ENCODE measurements around the gene VAMP8. TPM values are rescaled to one million over a fixed set of nuclear protein-coding genes. Genes with fewer than 3 reads are reported as not detected.
"Not testable (repeated sequence)": the region's sequence is repeated elsewhere in the genome, so short reads cannot be mapped to it uniquely, and the experiment has no call there.

VAMP8 gene
- total RNA-seq, 2 donors from 2014 or later = 80.4 to 146 TPM

DNA sequence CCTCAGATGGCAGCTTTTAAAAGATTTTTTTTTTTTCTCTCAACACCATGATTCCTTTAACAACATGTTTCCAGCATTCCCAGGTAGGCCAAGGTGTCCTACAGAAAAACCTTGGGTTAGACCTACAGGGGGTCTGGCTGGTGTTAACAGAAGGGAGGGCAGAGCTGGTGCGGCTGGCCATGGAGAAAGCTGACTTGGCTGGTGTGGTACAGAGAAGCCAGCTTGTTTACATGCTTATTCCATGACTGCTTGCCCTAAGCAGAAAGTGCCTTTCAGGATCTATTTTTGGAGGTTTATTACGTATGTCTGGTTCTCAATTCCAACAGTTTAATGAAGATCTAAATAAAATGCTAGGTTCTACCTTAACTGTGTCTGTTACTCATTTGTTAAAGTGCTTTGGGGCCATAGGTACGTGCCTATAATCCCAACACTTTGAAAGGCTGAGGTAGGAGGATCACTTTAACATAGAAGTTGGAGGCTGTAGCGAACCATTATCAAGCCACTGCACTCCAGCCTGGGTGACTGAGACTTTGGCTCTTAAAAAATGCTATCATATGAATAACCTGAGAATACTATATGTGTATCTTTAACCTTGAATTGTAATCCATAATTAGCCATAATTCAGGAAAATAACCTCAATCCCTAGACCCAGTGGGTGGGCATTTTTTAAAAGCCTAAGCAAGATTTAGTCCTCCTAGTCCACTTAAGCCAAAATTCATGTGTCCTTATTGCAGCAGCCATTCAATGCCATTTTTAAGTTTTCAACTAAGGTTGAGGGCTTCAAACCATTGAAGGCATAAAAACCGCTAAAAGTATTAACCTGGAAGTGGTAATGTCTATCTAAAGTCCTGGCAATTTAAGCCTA lies 32.2 kb upstream of the VAMP8 start:
- DNase-seq; H3K27ac ChIP-seq (ENCODE audit: low read depth, low read length); H3K27ac Mint-ChIP-seq; H3K4me3 ChIP-seq (ENCODE audit: low read length); H3K27me3 ChIP-seq (ENCODE audit: control insufficient read depth, insufficient read depth, low read length, poor library complexity, severe bottlenecking); H3K27me3 Mint-ChIP-seq (ENCODE audit: insufficient read depth); H3K9me3 Mint-ChIP-seq; H3K9ac ChIP-seq (ENCODE audit: extremely low read depth, low read length, poor library complexity, severe bottlenecking); H3K9me3 ChIP-seq (ENCODE audit: control insufficient read depth, low read length); H3K4me3 Mint-ChIP-seq: not testable (repeated sequence)
- Histone ChIP-seq H3K36me3 (ENCODE audit: control insufficient read depth, insufficient read depth, low read length) (peaks cover 85% of the 10 kb centered on the region), H3K4me1 (ENCODE audit: control insufficient read depth, insufficient read depth, low read length) (peaks cover 15% of the 10 kb centered on the region)
- WGBS, 2 experiments (ENCODE audit: insufficient coverage in 1 of 2, insufficient read length in 1 of 2) = 93 to 100% methylated on average over 2 to 5 of the region's 5 CpGs
- Mint-ChIP-seq H3K4me1 (peaks cover 32% of the 10 kb centered on the region), H3K36me3 (ENCODE audit: low read depth) (peaks cover 80% of the 10 kb centered on the region)

- Histone ChIP-seq H3K4me3 (ENCODE audit: low read length) (no peak overlapping the region), H3K4me1 (ENCODE audit: control insufficient read depth, insufficient read depth, low read length) (peaks cover 15% of the 10 kb centered on the region), H3K27ac (ENCODE audit: low read depth, low read length) (no peak overlapping the region), H3K9ac (ENCODE audit: extremely low read depth, low read length, poor library complexity, severe bottlenecking) (no peak overlapping the region), H3K27me3 (ENCODE audit: control insufficient read depth, insufficient read depth, low read length, poor library complexity, severe bottlenecking) (no peaks in the 10 kb centered on the region), H3K36me3 (ENCODE audit: control insufficient read depth, insufficient read depth, low read length) (peaks cover 87% of the 10 kb centered on the region), H3K9me3 (ENCODE audit: control insufficient read depth, low read length) (no peaks in the 10 kb centered on the region)
- 78 to 89% methylated on average over 4 to 5 of the region's 5 CpGs for WGBS, 2 experiments (ENCODE audit: insufficient coverage in 1 of 2, insufficient read length in 1 of 2)
- no peak for TF ChIP-seq CTCF (conservative IDR thresholded peaks at IDR 0.05)
- Mint-ChIP-seq H3K9me3 (no peaks in the 10 kb centered on the region), H3K36me3 (ENCODE audit: low read depth) (peaks cover 80% of the 10 kb centered on the region), H3K4me3 (no peak overlapping the region), H3K27ac (no peak overlapping the region), H3K27me3 (ENCODE audit: insufficient read depth) (no peaks in the 10 kb centered on the region), H3K4me1 (peaks cover 30% of the 10 kb centered on the region)
- DNase-seq = no peak
Measured at GRCh38 chr2:85545780-85546240, 31.6 kb upstream of the VAMP8 start.

DNA sequence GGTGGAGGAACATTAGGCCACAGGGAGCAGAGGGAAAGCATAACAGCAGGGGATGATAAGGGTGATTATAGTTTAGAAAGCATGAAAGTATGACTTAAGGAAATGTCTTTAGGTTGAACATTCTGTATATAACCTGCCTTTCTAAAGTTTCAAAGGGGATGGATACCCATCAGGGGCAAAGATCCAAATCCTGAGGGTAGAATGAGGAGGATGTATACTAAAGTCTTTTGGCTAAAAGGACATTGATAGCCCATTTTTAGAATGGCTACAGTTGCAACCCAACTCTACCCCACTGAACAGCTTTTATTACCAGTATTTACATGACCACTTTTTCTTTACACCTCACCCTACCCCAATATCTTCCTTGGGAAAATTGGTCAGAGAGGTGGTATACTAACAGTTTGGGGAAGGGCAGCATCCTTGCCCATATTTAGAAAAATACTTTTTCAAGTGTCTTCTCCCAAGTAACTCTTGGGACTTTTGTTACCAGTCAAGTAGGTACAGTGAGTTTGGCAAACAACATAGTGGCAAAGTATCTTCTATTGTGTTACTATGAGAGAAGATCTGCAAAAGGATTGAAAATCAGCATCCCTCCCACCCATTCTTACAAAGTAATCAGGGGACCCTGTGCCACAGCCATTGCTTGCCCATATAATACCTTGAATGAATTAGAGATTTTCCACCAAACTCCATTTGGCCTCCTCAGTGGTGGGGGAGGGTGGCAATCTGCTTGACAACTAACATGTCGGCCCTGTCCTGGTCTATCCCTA lies 30.1 kb upstream of the VAMP8 start:
- no peak overlapping the region for H3K27ac Mint-ChIP-seq
- 100% methylated on average over 1 of the region's 1 CpG; no CpG with 5 or more reads in 1 of the 2 experiments for WGBS, 2 experiments (ENCODE audit: insufficient coverage in 1 of 2, insufficient read length in 1 of 2)

More for the DNA sequence above, 30.1 kb upstream of the VAMP8 start:
- no peaks in the 10 kb centered on the region for H3K27me3 Mint-ChIP-seq (ENCODE audit: insufficient read depth)
- no peaks in the 10 kb centered on the region for H3K27me3 ChIP-seq (ENCODE audit: control insufficient read depth, insufficient read depth, low read length, poor library complexity, severe bottlenecking)
- H3K36me3 Mint-ChIP-seq (ENCODE audit: low read depth) = peaks cover 80% of the 10 kb centered on the region
- peak; percentile 61 for DNase-seq
- no peak overlapping the region for H3K4me3 Mint-ChIP-seq
- TF ChIP-seq CTCF (conservative IDR thresholded peaks at IDR 0.05) = no peak
- H3K36me3 ChIP-seq (ENCODE audit: control insufficient read depth, insufficient read depth, low read length) = peaks cover 86% of the 10 kb centered on the region
- no peak overlapping the region for H3K9ac ChIP-seq (ENCODE audit: extremely low read depth, low read length, poor library complexity, severe bottlenecking)
- H3K9me3 Mint-ChIP-seq = no peaks in the 10 kb centered on the region
- no peak overlapping the region for H3K4me3 ChIP-seq (ENCODE audit: low read length)
- H3K4me1 ChIP-seq (ENCODE audit: control insufficient read depth, insufficient read depth, low read length) = peaks cover 3% of the 10 kb centered on the region
- H3K9me3 ChIP-seq (ENCODE audit: control insufficient read depth, low read length) = no peaks in the 10 kb centered on the region
- no peak overlapping the region for H3K27ac ChIP-seq (ENCODE audit: low read depth, low read length)
- peaks cover 16% of the 10 kb centered on the region for H3K4me1 Mint-ChIP-seq

Measured in endodermal cell (in vitro differentiated cells).